ENCODE measurements around the gene KDM1A.
"Not testable (repeated sequence)": the region's sequence is repeated elsewhere in the genome, so short reads cannot be mapped to it uniquely, and the experiment has no call there.

The KDM1A gene

GRCh38 chr1:23019094-23019862 is at the start of gene KDM1A:
TSS of gene KDM1A (plus strand) at chr1:23019468. CDS start at chr1:23019597, 129 bp downstream.
- peak; percentile 94 to 95 for DNase-seq (ENCODE audit: low read depth in 2 of 2)

- no peak for DNase-seq (ENCODE audit: low read depth in 2 of 2)
Observed at GRCh38 chr1:22970096-22970495, 49.2 kb upstream of the KDM1A start.

GRCh38 chr1:22971161-22971560 is 48.1 kb upstream of the KDM1A start:
- DNase-seq (ENCODE audit: low read depth in 2 of 2), result no peak

- DNase-seq (ENCODE audit: low read depth in 2 of 2), result no peak
Observed at GRCh38 chr1:22971611-22972405, 47.5 kb upstream of the KDM1A start.

GRCh38 chr1:22972760-22973159 is 46.5 kb upstream of the KDM1A start, which contains the start of gene LACTBL1:
TSS of gene LACTBL1 (minus strand) at chr1:22972866. CDS start at chr1:22972316, 550 bp downstream.
- DNase-seq (ENCODE audit: low read depth in 2 of 2), result no peak

- no peak for DNase-seq (ENCODE audit: low read depth in 2 of 2)
Observed at GRCh38 chr1:22975694-22976093, 43.6 kb upstream of the KDM1A start.

GRCh38 chr1:22976127-22976460 is 43.2 kb upstream of the KDM1A start:
- no peak for DNase-seq (ENCODE audit: low read depth in 2 of 2)

- DNase-seq (ENCODE audit: low read depth in 2 of 2), result peak; percentile 44 to 50
Observed at GRCh38 chr1:22976461-22977243, 42.6 kb upstream of the KDM1A start.

- peak; percentile 23 to 39 for DNase-seq (ENCODE audit: low read depth in 2 of 2)
Observed at GRCh38 chr1:22978299-22978698, 41.0 kb upstream of the KDM1A start.

- not testable (repeated sequence) for DNase-seq (ENCODE audit: low read depth in 2 of 2)
Observed at GRCh38 chr1:22980471-22980790, 38.8 kb upstream of the KDM1A start.

GRCh38 chr1:22983944-22984343 is 35.3 kb upstream of the KDM1A start:
- no peak for DNase-seq (ENCODE audit: low read depth in 2 of 2)

GRCh38 chr1:22992384-22992783 is 26.9 kb upstream of the KDM1A start:
- DNase-seq (ENCODE audit: low read depth in 2 of 2), result not testable (repeated sequence)

GRCh38 chr1:22993220-22993795 is 26.0 kb upstream of the KDM1A start:
- not testable (repeated sequence) for DNase-seq (ENCODE audit: low read depth in 2 of 2)

GRCh38 chr1:22995774-22996173 is 23.5 kb upstream of the KDM1A start:
- DNase-seq (ENCODE audit: low read depth in 2 of 2), result no peak

GRCh38 chr1:22997528-22997927 is 21.7 kb upstream of the KDM1A start:
- not testable (repeated sequence) for DNase-seq (ENCODE audit: low read depth in 2 of 2)

GRCh38 chr1:23000133-23000532 is 19.1 kb upstream of the KDM1A start:
- not testable (repeated sequence) for DNase-seq (ENCODE audit: low read depth in 2 of 2)

- DNase-seq (ENCODE audit: low read depth in 2 of 2), result not testable (repeated sequence)
Observed at GRCh38 chr1:23002218-23002617, 17.1 kb upstream of the KDM1A start.

- no peak for DNase-seq (ENCODE audit: low read depth in 2 of 2)
Observed at GRCh38 chr1:23004112-23004511, 15.2 kb upstream of the KDM1A start.

- DNase-seq (ENCODE audit: low read depth in 2 of 2), result not testable (repeated sequence)
Observed at GRCh38 chr1:23004769-23005168, 14.5 kb upstream of the KDM1A start.

GRCh38 chr1:23007106-23007505 is 12.2 kb upstream of the KDM1A start:
- no peak for DNase-seq (ENCODE audit: low read depth in 2 of 2)

GRCh38 chr1:23008901-23009300 is 10.4 kb upstream of the KDM1A start:
- DNase-seq (ENCODE audit: low read depth in 2 of 2), result no peak

GRCh38 chr1:23010025-23010424 is 9.2 kb upstream of the KDM1A start:
- not testable (repeated sequence) for DNase-seq (ENCODE audit: low read depth in 2 of 2)

Measured in fibroblast of skin of left biceps (primary cell).